ENCODE measurements around the gene SSC4D.
A peak's percentile ranks its signal among the peaks of the same experiment; 100 is the strongest.
"Not testable (repeated sequence)": the region's sequence is repeated elsewhere in the genome, so short reads cannot be mapped to it uniquely, and the experiment has no call there.

SSC4D gene

GRCh38 chr7:76417654-76418310 is 8.3 kb upstream of the SSC4D start:
- DNase-seq = not testable (repeated sequence)

- no peak for DNase-seq
These were observed 2.8 kb upstream of the SSC4D start for GRCh38 chr7:76412249-76412648.

- DNase-seq = no peak
These were observed 2.1 kb upstream of the SSC4D start for GRCh38 chr7:76411626-76412025.

- no peak for DNase-seq
These were observed 1.4 kb downstream of the SSC4D start for GRCh38 chr7:76408121-76408560.

- no peak for DNase-seq
These were observed 1.8 kb downstream of the SSC4D start for GRCh38 chr7:76407718-76408117.

- no peak for DNase-seq
These were observed 3.8 kb downstream of the SSC4D start for GRCh38 chr7:76405738-76406137.

- DNase-seq = no peak
These were observed 5.6 kb downstream of the SSC4D start for GRCh38 chr7:76403780-76404494.

- not testable (repeated sequence) for DNase-seq
These were observed 6.4 kb downstream of the SSC4D start for GRCh38 chr7:76403097-76403496.

GRCh38 chr7:76400248-76400647 is 9.2 kb downstream of the SSC4D start:
- DNase-seq = no peak

- DNase-seq = peak; percentile 84
These were observed 11.9 kb downstream of the SSC4D start for GRCh38 chr7:76397409-76398183.

- DNase-seq = no peak
These were observed 12.6 kb downstream of the SSC4D start for GRCh38 chr7:76396864-76397263.

GRCh38 chr7:76395965-76396726 is 13.4 kb downstream of the SSC4D start:
- no peak for DNase-seq

GRCh38 chr7:76395605-76395964 is 13.9 kb downstream of the SSC4D start:
- not testable (repeated sequence) for DNase-seq

GRCh38 chr7:76394957-76395356 is 14.5 kb downstream of the SSC4D start:
- DNase-seq = no peak

- peak; percentile 87 to 91 for DNase-seq
These were observed 16.1 kb downstream of the SSC4D start for GRCh38 chr7:76393116-76394031.

- no peak for DNase-seq
These were observed 16.9 kb downstream of the SSC4D start for GRCh38 chr7:76392531-76393115.

- no peak for DNase-seq
These were observed 19.4 kb downstream of the SSC4D start for GRCh38 chr7:76390092-76390491.

- DNase-seq = not testable (repeated sequence)
These were observed 21.7 kb downstream of the SSC4D start for GRCh38 chr7:76387789-76388188.

- no peak for DNase-seq
These were observed 22.7 kb downstream of the SSC4D start for GRCh38 chr7:76386691-76387260.

- DNase-seq = no peak
These were observed 26.2 kb downstream of the SSC4D start for GRCh38 chr7:76383089-76383944.

Data from stimulated activated CD4-positive, alpha-beta T cell treated with anti-CD3 and anti-CD28 coated beads, Interleukin-2, amount 100 ng/mL, for 48 hours (primary cell).